Type B pancreatic cell (in vitro differentiated cells): ENCODE results near the gene LUZP2. TPM values are rescaled to one million over a fixed set of nuclear protein-coding genes. Genes with fewer than 3 reads are reported as not detected.

Experiments used
- DNase-seq: peaks from one replicate; pipeline ENCODE4 v3.0.0; 2021; ENCODE audit warnings: mixed read lengths; ENCODE audit not compliant: unreplicated experiment; ENCODE audit errors: extremely low spot score
- H3K27ac Mint-ChIP-seq: 2 replicates; pipeline ENCODE4 v1.8.0; 2021; ENCODE audit warnings: mild to moderate bottlenecking, mixed read lengths
- H3K27me3 Mint-ChIP-seq: 2 replicates; pipeline ENCODE4 v1.8.0; 2021; ENCODE audit warnings: mixed read lengths
- H3K36me3 Mint-ChIP-seq: 2 replicates; pipeline ENCODE4 v1.8.0; 2021; ENCODE audit warnings: mixed read lengths
- H3K4me1 Mint-ChIP-seq: one replicate; pipeline ENCODE4 v1.8.0; 2021; ENCODE audit warnings: mixed read lengths; ENCODE audit not compliant: unreplicated experiment
- H3K4me3 Mint-ChIP-seq: 2 replicates; pipeline ENCODE4 v1.8.0; 2021; ENCODE audit warnings: mild to moderate bottlenecking, mixed read lengths
- H3K9me3 Mint-ChIP-seq: 2 replicates; pipeline ENCODE4 v1.8.0; 2021; ENCODE audit warnings: mixed read lengths
- CTCF ChIP-seq: fragments of 200-600 bp; sonication (generic); conservative IDR thresholded peaks from 2 replicates; pipeline ENCODE4 v1.5.0; 2021; ENCODE audit warnings: antibody characterized with exemption, mild to moderate bottlenecking
- long read RNA-seq: library from polyadenylated mRNA; unstranded; transcript quantifications from one replicate; pipeline ENCODE4 v2.0.0, GENCODE V29; 2020
- total RNA-seq: library from RNA; stranded (reverse); gene quantifications from 2 replicates; pipeline ENCODE4 v1.2.1, GENCODE V29; 2021; ENCODE audit warnings: low replicate concordance

Gene LUZP2
- total RNA-seq: 3.1 and 6.5 TPM in 2 replicates
- long read RNA-seq: 0 reads

DNA sequence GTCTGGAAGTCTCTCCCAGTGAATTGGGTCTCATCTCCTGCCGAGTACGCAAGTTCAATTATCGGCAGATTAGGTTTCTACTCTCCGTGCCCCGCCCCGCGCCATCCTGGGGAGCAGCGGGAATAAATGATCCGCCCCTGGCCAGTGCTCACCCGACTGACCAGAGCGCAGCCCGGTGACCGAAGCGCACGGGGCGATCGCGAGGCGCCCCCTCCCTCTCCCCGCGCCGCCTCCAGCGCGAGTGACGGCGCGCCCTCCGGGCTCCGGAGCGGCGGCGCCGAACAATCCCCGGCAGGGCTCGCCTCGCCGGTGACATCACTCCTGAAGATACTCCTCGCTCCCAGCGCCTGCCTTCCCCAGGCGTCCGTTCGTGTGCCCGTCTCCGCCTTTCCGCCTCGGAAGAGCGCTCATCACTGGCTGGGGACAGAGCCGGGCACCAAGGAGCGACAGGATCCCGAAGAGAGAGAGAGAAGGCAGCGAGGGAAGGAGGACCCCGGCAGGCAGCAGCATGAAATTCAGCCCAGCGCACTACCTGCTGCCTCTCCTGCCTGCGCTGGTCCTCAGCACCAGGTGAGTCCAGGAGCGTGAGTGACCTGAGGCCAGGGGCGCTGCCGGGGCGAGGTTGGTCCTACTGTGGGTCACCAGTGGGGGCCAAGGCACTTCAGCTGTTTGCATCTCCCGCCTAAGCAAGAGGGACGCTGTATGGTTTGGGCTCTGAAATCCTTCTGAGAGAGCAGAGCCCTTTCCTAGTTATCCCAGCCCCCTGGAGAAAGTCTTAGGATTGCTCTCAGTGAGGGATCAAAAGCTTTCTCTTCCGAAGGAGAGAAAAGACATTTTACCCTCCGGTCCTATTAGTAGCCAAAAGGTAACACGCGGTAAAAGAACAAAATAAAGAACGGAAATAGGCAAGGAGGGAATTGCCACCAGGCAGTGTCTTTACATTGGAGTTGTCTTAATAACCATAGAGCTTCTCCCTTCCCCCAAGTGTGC, at the start of gene LUZP2:
TSS of gene LUZP2 (plus strand) at position 318 of the 990 bp plus-strand sequence.
- DNase-seq: peak; percentile 70
- no peaks in the 10 kb centered on the region for H3K36me3 Mint-ChIP-seq
- TF ChIP-seq CTCF: no peak
- H3K27ac Mint-ChIP-seq: peak within 1 kb of the TSS; percentile 76
- no peaks in the 10 kb centered on the region for H3K9me3 Mint-ChIP-seq
- peaks cover 60% of the 10 kb centered on the region for H3K27me3 Mint-ChIP-seq
- peak within 1 kb of the TSS; percentile 89 for H3K4me3 Mint-ChIP-seq
- H3K4me1 Mint-ChIP-seq: peaks cover 17% of the 10 kb centered on the region

- Mint-ChIP-seq H3K9me3 (no peaks in the 10 kb centered on the region), H3K27me3 (no peaks in the 10 kb centered on the region), H3K4me3 (no peak overlapping the region), H3K4me1 (no peaks in the 10 kb centered on the region), H3K27ac (no peak overlapping the region), H3K36me3 (no peaks in the 10 kb centered on the region)
- no peak for TF ChIP-seq CTCF
- no peak for DNase-seq
These were observed 43.6 kb upstream of the LUZP2 start for GRCh38 chr11:24453129-24453718.

DNA sequence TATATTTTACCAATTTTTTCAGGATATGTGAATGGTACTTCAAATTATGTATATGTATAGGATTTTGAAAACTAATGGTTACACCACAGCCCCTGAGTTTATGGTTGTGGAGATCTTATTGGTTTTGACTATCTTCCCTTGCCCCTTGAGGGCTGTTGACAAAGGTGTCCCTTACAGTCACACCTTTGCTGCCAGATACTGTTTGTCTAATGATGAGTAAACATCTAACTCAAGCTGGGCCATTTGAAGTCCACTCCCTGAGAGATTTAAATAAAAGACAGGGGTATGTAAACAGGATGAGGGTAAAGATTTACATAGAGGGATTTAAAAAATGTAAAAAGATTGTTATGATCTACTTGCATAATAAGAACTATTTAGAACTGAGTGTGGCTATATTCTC, 38.9 kb upstream of the LUZP2 start:
- TF ChIP-seq CTCF: no peak
- H3K4me1 Mint-ChIP-seq: no peaks in the 10 kb centered on the region
- H3K4me3 Mint-ChIP-seq: no peak overlapping the region
- H3K27me3 Mint-ChIP-seq: no peaks in the 10 kb centered on the region
- DNase-seq: no peak
- H3K9me3 Mint-ChIP-seq: peaks cover 7% of the 10 kb centered on the region
- H3K27ac Mint-ChIP-seq: no peak overlapping the region
- no peaks in the 10 kb centered on the region for H3K36me3 Mint-ChIP-seq

DNA sequence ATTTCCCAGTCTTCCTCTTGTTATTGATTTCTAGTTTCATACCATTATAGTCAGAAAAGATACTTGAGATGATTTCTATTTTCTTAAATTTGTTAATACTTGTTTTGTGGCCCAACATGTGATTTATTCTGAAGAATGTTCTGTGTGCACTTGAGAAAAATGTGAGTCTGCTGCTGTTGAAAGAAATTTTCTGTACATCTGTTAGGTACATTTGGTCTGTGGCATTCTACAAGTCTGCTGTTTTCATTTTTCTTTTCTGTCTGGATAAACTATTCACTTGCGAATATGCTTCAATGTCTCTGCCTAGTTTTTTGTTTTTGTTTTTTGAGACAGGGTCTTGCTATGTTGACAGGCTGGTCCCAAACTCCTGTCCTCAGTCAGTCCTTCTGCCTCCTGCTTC, 26.4 kb upstream of the LUZP2 start:
- no peak for TF ChIP-seq CTCF
- H3K27ac Mint-ChIP-seq: no peak overlapping the region
- H3K9me3 Mint-ChIP-seq: peaks cover under 1% of the 10 kb centered on the region
- no peak overlapping the region for H3K4me3 Mint-ChIP-seq
- no peaks in the 10 kb centered on the region for H3K27me3 Mint-ChIP-seq
- no peaks in the 10 kb centered on the region for H3K4me1 Mint-ChIP-seq
- no peak for DNase-seq
- no peaks in the 10 kb centered on the region for H3K36me3 Mint-ChIP-seq

GRCh38 chr11:24471084-24471483, 25.8 kb upstream of the LUZP2 start:
- no peaks in the 10 kb centered on the region for H3K27me3 Mint-ChIP-seq
- no peak overlapping the region for H3K27ac Mint-ChIP-seq
- peaks cover 3% of the 10 kb centered on the region for H3K36me3 Mint-ChIP-seq
- no peak for DNase-seq
- no peaks in the 10 kb centered on the region for H3K4me1 Mint-ChIP-seq
- H3K4me3 Mint-ChIP-seq: no peak overlapping the region
- TF ChIP-seq CTCF: no peak
- peaks cover 7% of the 10 kb centered on the region for H3K9me3 Mint-ChIP-seq
